ENCODE measurements around the gene CCDC146. TPM values are rescaled to one million over a fixed set of nuclear protein-coding genes. Genes with fewer than 3 reads are reported as not detected.
A peak's percentile ranks its signal among the peaks of the same experiment; 100 is the strongest.
"Not testable (repeated sequence)": the region's sequence is repeated elsewhere in the genome, so short reads cannot be mapped to it uniquely, and the experiment has no call there.

The CCDC146 gene
- total RNA-seq, 8 experiments from 2014 or later = 3.3 to 32.5 (median 7.7) TPM

DNA sequence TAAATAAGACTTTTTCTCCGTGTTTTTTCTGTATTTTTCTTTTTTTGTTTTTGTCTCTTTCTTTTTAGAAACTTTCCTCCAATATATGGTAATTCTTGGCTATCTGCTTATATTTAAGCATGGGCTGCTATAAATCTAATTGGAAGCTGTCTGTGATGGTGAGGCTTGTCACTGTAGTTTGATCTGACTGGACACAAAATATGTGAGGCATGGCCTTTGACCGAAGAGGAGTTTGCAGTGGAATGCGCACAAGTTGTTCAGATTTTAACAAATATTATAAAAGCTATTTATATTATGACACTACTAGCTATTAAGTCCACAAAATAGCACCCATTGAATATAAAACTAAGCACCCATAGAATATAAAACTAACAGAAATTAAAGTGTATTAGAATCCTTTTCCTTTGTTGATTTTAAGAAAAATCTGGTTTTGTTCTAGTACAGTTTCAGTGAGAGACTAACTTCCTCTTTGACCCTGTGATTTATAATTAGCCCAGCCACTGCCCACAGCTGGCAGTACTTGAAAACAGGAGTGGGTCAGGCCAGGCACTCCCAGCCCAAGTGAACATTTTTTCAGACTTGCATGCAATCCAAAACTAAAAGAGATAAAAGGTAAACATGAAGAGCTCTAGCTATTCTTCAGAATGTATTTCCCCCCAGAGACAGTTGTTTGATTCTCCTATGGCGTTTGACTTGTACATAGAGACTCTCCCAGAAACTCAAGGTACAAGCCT, 147.1 kb downstream of the CCDC146 start:
- ATAC-seq (replicated peaks in 6 of 8) = peak in 1 of 8 experiments; percentile 83
- Histone ChIP-seq H3K27ac (no peak overlapping the region), H3K4me3 (no peak overlapping the region), H3K4me1 (replicated peaks in 1 of 2) (no peaks in the 10 kb centered on the region)
- in situ Hi-C loops (cut with MboI; ENCODE audit: low pct_unique_long_range_greater_than_20kb in 2 of 9, low sequenced_read_pairs in 9 of 9, unreplicated experiment in 9 of 9) = no loop called here
- 33 to 93% (median 79%) methylated on average over 1 to 4 of the region's 4 CpGs for WGBS, 10 experiments

DNA sequence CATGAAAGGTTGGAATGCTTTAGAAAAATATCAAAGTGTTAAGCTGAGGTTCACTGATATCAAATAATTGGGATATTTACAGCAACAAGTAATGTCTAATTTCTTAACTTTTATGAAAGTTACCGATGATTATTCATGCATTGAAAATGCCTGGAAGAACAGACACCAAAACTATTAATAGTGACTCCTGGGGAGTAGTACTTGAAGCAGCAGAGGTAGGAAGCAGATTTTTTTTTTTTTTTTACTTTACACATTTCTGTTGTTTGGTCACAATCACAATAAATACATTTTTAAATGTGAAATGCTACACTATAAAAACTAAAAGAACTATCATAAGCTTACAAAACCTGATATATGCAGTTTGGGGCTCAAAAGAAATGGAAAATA, 147.7 kb downstream of the CCDC146 start:
- in situ Hi-C loops (cut with MboI; ENCODE audit: low pct_unique_long_range_greater_than_20kb in 2 of 9, low sequenced_read_pairs in 9 of 9, unreplicated experiment in 9 of 9) = no loop called here
- H3K27ac ChIP-seq = no peak overlapping the region
- ATAC-seq (replicated peaks in 6 of 8) = no peak

GRCh38 chr7:77271766-77272165, 149.4 kb downstream of the CCDC146 start:
- Histone ChIP-seq H3K27ac (no peak overlapping the region), H3K4me1 (replicated peaks in 1 of 2) (no peaks in the 10 kb centered on the region), H3K4me3 (no peak overlapping the region)
- WGBS, 10 experiments = 60 to 100% (median 88%) methylated on average over 1 to 5 of the region's 5 CpGs; no CpG with 5 or more reads in 2 of the 10 experiments
- no peak for ATAC-seq (replicated peaks in 6 of 8)
- in situ Hi-C loops (cut with MboI; ENCODE audit: low pct_unique_long_range_greater_than_20kb in 2 of 9, low sequenced_read_pairs in 9 of 9, unreplicated experiment in 9 of 9) = no loop called here

More for the DNA sequence above, 147.7 kb downstream of the CCDC146 start:
- Histone ChIP-seq H3K4me1 (replicated peaks in 1 of 2) (no peaks in the 10 kb centered on the region), H3K4me3 (no peak overlapping the region)
- 20 to 100% (median 100%) methylated on average over 1 of the region's 1 CpG; no CpG with 5 or more reads in 3 of the 10 experiments for WGBS, 10 experiments

DNA sequence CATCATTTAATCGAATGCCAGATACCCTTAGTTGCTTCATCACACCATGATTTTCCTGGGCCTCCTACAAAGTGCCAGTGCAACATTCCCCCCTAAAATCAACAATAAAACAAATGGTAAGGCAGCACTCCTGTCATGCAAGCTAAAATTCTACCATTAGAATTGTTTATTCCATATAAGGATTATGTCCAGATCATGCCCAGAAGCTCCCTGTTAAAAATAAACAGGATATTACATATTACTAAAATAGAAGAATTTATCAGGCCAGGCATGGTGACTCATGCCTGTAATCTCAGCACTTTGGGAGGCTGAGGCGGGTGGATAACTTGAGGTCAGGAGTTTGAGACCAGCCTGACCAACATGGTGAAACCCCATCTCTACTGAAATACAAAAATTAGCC, 153.2 kb downstream of the CCDC146 start:
- H3K4me3 ChIP-seq; H3K4me1 ChIP-seq (replicated peaks in 1 of 2); in situ Hi-C loops (cut with MboI; ENCODE audit: low pct_unique_long_range_greater_than_20kb in 2 of 9, low sequenced_read_pairs in 9 of 9, unreplicated experiment in 9 of 9); H3K27ac ChIP-seq; ATAC-seq (replicated peaks in 6 of 8): not testable (repeated sequence)
- WGBS, 10 experiments = 20 to 100% (median 90%) methylated on average over 1 to 2 of the region's 2 CpGs; no CpG with 5 or more reads in 3 of the 10 experiments

GRCh38 chr7:77276120-77276519, 153.7 kb downstream of the CCDC146 start:
- ATAC-seq (replicated peaks in 6 of 8) = no peak
- Histone ChIP-seq H3K4me3 (no peak overlapping the region), H3K27ac (no peak overlapping the region), H3K4me1 (replicated peaks in 1 of 2) (no peaks in the 10 kb centered on the region)
- in situ Hi-C loops (cut with MboI; ENCODE audit: low pct_unique_long_range_greater_than_20kb in 2 of 9, low sequenced_read_pairs in 9 of 9, unreplicated experiment in 9 of 9) = no loop called here
- 20 to 71% (median 47%) methylated on average over 1 to 4 of the region's 4 CpGs; no CpG with 5 or more reads in 2 of the 10 experiments for WGBS, 10 experiments

GRCh38 chr7:77281780-77282478, 159.5 kb downstream of the CCDC146 start:
- Histone ChIP-seq H3K4me3 (no peak overlapping the region), H3K27ac (no peak overlapping the region), H3K4me1 (replicated peaks in 1 of 2) (peaks cover 0 to 6% of the 10 kb centered on the region in 2 donors)
- in situ Hi-C loops (cut with MboI; ENCODE audit: low pct_unique_long_range_greater_than_20kb in 2 of 9, low sequenced_read_pairs in 9 of 9, unreplicated experiment in 9 of 9) = no loop called here
- 13 to 100% (median 87%) methylated on average over 1 to 3 of the region's 3 CpGs; no CpG with 5 or more reads in 2 of the 10 experiments for WGBS, 10 experiments
- no peak for ATAC-seq (replicated peaks in 6 of 8)

- in situ Hi-C loops (cut with MboI; ENCODE audit: low pct_unique_long_range_greater_than_20kb in 2 of 9, low sequenced_read_pairs in 9 of 9, unreplicated experiment in 9 of 9) = no loop called here
- H3K4me3 ChIP-seq = no peak overlapping the region
- ATAC-seq (replicated peaks in 6 of 8) = no peak
- 0 to 100% (median 63%) methylated on average over 1 of the region's 1 CpG; no CpG with 5 or more reads in 2 of the 10 experiments for WGBS, 10 experiments
- H3K4me1 ChIP-seq (replicated peaks in 1 of 2) = peaks cover 0 to 6% of the 10 kb centered on the region in 2 donors
- H3K27ac ChIP-seq = no peak overlapping the region
Measured at GRCh38 chr7:77282897-77283296, 160.5 kb downstream of the CCDC146 start.

GRCh38 chr7:77284005-77284404, 161.6 kb downstream of the CCDC146 start:
- no peak overlapping the region for H3K4me3 ChIP-seq
- 0 to 100% (median 92%) methylated on average over 1 to 2 of the region's 4 CpGs; no CpG with 5 or more reads in 5 of the 10 experiments for WGBS, 10 experiments
- in situ Hi-C loops (cut with MboI; ENCODE audit: low pct_unique_long_range_greater_than_20kb in 2 of 9, low sequenced_read_pairs in 9 of 9, unreplicated experiment in 9 of 9) = no loop called here
- no peak for ATAC-seq (replicated peaks in 6 of 8)
- peaks cover 0 to 6% of the 10 kb centered on the region in 2 donors for H3K4me1 ChIP-seq (replicated peaks in 1 of 2)
- H3K27ac ChIP-seq = no peak overlapping the region

DNA sequence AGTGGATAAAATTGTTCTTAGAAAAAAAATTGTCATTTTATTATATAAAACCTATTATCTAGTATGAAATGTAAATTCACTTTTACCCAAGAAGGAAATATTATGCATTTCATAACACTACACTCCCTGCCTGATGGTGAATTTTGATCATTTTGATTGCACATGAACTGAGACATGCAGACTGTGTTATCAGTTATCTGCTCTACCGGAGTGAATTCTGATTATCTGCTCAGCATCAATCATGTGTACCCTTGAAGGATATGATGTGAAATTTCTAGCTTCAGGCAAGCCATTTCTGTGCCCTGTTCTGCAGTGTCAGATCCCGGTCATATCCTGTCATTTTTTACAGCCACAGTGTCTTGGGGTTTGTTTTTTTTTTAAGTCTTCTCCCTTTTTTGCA, 162.2 kb downstream of the CCDC146 start:
- peak in 1 of 8 experiments; percentile 56 for ATAC-seq (replicated peaks in 6 of 8)
- Histone ChIP-seq H3K4me3 (no peak overlapping the region), H3K4me1 (replicated peaks in 1 of 2) (peaks cover 0 to 6% of the 10 kb centered on the region in 2 donors), H3K27ac (no peak overlapping the region)
- in situ Hi-C loops (cut with MboI; ENCODE audit: low pct_unique_long_range_greater_than_20kb in 2 of 9, low sequenced_read_pairs in 9 of 9, unreplicated experiment in 9 of 9) = no loop called here
- 27 to 100% (median 76%) methylated on average over 1 to 2 of the region's 2 CpGs; no CpG with 5 or more reads in 1 of the 10 experiments for WGBS, 10 experiments

DNA sequence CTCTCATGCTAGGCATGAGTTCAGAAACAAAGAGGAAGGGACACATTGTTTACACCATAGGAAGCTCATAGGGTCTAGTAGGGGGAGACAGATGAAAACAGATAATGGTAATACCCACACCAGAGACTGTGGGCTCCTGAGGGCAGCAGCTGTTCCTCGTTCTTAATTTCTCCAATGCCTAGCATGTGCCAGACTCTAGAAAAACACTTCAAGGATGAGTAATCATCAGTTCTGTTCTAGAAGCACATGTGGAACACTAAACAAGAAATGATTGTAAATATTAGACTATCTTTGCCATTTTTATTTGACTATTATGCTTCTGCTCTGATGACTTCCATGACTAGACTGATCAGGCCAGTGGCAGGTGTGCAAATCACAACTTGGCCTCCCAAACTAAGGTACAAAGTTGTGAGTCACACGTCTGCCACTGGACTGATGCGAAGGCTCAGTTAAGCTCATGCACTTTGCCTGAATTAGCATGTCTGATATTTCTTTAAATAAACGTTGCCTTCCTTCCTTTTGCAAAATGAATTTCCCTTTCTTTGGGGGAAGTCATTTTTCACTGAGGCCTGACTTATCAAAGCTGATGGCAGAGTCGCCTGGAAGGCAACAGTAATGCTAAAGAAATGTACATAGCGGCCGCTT, 166.4 kb downstream of the CCDC146 start:
- 33 to 100% (median 80%) methylated on average over 1 to 6 of the region's 7 CpGs; no CpG with 5 or more reads in 1 of the 10 experiments for WGBS, 10 experiments
- H3K4me1 ChIP-seq (replicated peaks in 1 of 2) = peaks cover 0 to 6% of the 10 kb centered on the region in 2 donors
- H3K4me3 ChIP-seq = no peak overlapping the region
- no peak for ATAC-seq (replicated peaks in 6 of 8)
- H3K27ac ChIP-seq = no peak overlapping the region
- in situ Hi-C loops (cut with MboI; ENCODE audit: low pct_unique_long_range_greater_than_20kb in 2 of 9, low sequenced_read_pairs in 9 of 9, unreplicated experiment in 9 of 9) = no loop called here

DNA sequence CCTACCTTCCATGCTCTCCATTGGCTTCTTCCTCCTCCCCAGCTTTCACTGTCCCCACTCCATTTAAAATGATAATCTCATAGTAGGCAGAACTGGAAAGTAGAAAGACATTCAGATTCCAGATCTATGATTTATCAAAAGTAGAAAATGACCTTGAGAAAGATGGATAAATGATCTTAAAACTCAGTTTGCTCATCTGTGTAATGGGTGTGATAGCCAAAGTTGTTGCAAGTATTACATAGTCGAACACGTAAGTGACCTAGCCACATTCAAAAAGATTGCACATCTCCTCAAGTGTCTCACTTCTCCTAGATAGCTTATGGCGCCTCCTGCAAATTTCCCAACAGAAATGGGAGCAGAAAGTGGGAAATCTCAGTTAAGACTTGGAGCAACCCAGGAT, 167.0 kb downstream of the CCDC146 start:
- no peak for ATAC-seq (replicated peaks in 6 of 8)
- Histone ChIP-seq H3K4me3 (no peak overlapping the region), H3K27ac (no peak overlapping the region), H3K4me1 (replicated peaks in 1 of 2) (peaks cover 0 to 2% of the 10 kb centered on the region in 2 donors)
- in situ Hi-C loops (cut with MboI; ENCODE audit: low pct_unique_long_range_greater_than_20kb in 2 of 9, low sequenced_read_pairs in 9 of 9, unreplicated experiment in 9 of 9) = no loop called here
- 60 to 100% (median 100%) methylated on average over 1 to 3 of the region's 3 CpGs; no CpG with 5 or more reads in 3 of the 10 experiments for whole genome bisulfite sequencing, 10 experiments

- no peak overlapping the region for H3K4me3 ChIP-seq
- no peaks in the 10 kb centered on the region for H3K4me1 ChIP-seq (replicated peaks in 1 of 2)
- in situ Hi-C loops (cut with MboI; ENCODE audit: low pct_unique_long_range_greater_than_20kb in 2 of 9, low sequenced_read_pairs in 9 of 9, unreplicated experiment in 9 of 9) = no loop called here
- no peak for ATAC-seq (replicated peaks in 6 of 8)
- no peak overlapping the region for H3K27ac ChIP-seq
Measured at GRCh38 chr7:77290425-77290824, 168.0 kb downstream of the CCDC146 start.

- ATAC-seq (replicated peaks in 6 of 8) = no peak
Measured at GRCh38 chr7:77293046-77293445, 170.6 kb downstream of the CCDC146 start.

More at GRCh38 chr7:77293046-77293445, 170.6 kb downstream of the CCDC146 start:
- WGBS, 10 experiments = 60 to 93% (median 82%) methylated on average over 1 to 4 of the region's 4 CpGs; no CpG with 5 or more reads in 2 of the 10 experiments
- Histone ChIP-seq H3K4me1 (replicated peaks in 1 of 2) (no peaks in the 10 kb centered on the region), H3K4me3 (no peak overlapping the region), H3K27ac (no peak overlapping the region)
- in situ Hi-C loops (cut with MboI; ENCODE audit: low pct_unique_long_range_greater_than_20kb in 2 of 9, low sequenced_read_pairs in 9 of 9, unreplicated experiment in 9 of 9) = no loop called here

All from motor neuron (in vitro differentiated cells).